ENCODE results near the gene OR10G6.

GRCh38 chr11:124026498-124026897, 31.5 kb upstream of the OR10G6 start, which contains the start of gene OR10G8:
- TF ChIP-seq CTCF (IDR thresholded peaks at IDR 0.05; ENCODE audit: borderline replicate concordance, extremely low read depth, low read length, poor library complexity, severe bottlenecking) (no peak), EZH2 (IDR thresholded peaks at IDR 0.05; ENCODE audit: borderline replicate concordance, low read depth, low read length, severe bottlenecking) (no peak)
